Stimulated activated CD8-positive, alpha-beta memory T cell treated with anti-CD3 and anti-CD28 coated beads, Interleukin-7, amount 100 ng/mL, for 4 hours (primary cell): Measurements from ENCODE around the gene CUL5.
A peak's percentile ranks its signal among the peaks of the same experiment; 100 is the strongest.

Experiments
- DNase-seq, 2 donors: peaks; one replicate each; pipeline ENCODE4 v3.0.0-alpha.2; 2020; ENCODE audit warnings: low read depth in 2 of 2

CUL5 gene

DNA sequence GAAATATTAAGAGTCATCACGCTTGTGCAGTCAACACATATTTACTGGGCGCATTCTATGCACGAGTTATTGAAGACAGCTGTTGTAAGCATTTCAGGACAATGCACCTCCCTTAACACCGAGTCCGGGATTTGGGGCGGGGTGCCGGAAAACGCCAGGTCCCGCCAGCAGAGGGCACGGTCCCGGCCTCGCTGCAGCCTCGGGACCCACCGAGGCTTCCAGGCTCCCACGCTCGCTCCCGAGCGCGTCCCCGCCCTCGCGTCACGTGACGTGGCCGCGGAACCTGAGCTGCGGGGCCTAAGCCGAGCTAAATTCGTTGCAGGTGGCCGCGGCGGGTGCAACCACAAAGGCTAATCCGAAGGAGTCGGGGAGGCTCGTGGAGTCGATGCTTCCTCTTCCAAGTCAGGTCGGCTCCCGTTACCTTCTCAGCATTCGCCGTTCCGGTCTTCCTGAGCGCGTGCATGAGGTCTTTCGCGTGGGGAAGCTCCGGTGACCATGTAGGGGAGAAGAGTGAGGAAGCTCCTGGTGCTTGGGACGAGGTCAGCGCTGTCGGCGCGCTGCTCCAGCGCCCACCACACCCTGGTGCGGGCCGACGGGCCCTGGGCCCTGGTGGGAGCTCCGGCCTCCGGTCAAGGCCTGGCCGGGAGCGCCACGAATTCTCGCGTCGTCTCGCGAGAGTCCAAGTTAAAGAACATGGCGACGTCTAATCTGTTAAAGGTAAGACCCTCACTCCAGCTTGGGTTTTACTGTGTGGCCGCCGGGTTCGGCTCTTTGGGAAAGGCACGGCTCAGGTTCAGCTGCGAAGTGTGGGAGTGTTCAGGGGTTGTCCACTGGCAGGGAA is at the start of gene CUL5:
CUL5 (plus strand) TSS at position 243 of the 841 bp plus-strand sequence; CDS start at position 694, 451 bp downstream.
- peak; percentile 72 to 86 for DNase-seq

DNA sequence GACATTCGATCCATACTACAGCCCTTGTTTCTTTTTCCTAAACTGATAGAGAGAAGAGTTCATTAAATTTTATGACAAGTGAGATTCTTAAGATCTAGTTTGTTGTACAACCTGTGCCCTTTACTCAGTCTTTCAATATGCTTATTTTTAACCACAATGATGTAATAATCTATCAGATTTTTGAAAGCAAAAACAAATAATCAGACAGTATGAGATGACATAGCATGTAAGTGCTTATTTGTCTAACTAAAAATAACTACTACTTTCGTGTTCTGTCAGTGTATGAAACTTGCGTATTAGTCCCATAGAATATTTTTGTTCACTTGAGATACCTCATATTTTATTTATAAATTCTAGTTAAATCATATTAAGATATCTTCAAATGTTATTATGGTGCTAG is 47.2 kb upstream of the CUL5 start:
- no peak for DNase-seq

DNA sequence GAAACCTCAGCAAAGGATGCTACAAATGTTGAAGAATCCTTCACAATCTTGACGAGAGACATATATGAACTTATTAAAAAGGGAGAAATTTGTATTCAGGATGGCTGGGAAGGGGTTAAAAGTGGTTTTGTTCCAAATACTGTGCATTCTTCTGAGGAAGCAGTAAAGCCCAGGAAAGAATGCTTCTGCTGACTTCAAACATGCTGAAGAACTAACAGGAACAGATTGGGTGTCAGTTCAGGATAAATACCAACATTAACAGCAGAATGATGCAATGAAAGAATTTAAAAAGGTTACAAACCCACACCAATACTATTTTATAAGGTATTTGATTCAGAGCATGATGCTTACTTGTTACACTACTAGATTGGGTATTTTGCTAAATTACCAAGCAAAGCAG is 46.5 kb upstream of the CUL5 start:
- DNase-seq = no peak

DNA sequence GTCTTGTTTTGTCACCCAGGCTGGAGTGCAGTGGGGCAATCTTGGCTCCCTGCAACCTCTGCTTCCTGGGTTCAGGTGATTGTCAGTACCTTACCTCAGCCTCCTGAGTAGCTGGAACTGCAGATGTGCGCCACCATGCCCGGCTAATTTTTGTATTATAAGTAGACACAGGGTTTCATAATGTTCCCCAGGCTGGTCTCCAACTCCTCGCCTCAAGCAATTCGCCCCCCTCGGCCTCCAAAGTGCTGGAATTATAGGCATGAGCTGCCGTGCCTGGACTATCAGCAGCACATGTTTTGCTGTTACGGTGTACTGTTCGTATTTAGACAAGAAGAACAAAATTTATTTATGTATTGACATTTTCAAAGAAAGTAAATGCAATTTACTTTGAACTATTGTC is 45.6 kb upstream of the CUL5 start:
- DNase-seq = no peak

DNA sequence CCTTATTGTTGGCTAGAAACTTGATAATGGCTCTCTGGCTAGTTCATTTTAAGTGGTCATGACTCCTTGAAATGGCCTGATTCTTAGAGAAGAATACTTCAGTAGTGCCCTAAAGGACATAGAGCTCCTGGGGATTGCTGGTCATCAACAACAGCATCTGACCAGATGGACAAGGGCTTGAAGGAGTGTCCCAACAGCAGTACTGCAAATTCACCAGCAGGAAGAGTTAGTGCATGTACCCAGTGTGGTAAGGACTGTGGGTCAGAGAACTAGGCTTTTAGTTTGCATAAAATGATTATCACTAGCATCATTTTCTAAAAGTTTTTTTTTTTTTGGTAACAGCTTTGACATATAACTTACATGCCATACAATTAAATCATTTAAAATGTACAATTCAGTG is 39.5 kb upstream of the CUL5 start:
- no peak for DNase-seq

DNA sequence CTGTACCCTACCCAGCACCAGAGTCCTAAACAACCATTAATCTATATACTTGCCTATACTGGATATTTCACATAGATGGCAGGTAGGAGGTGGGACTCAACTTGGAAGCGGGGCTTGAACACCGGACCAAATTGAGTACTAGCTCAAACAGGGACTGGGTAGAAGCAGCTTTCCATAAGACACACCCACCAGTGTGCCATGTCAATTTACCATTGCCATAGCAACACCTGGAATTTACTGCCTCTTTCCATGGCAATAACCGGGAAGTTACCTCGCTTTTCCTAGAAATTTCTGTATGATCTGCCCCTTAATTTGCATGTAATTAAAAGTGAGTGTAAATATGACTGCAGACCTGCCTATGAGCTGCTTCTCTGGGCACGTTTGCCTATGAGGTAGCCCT is 38.6 kb upstream of the CUL5 start:
- no peak for DNase-seq

DNA sequence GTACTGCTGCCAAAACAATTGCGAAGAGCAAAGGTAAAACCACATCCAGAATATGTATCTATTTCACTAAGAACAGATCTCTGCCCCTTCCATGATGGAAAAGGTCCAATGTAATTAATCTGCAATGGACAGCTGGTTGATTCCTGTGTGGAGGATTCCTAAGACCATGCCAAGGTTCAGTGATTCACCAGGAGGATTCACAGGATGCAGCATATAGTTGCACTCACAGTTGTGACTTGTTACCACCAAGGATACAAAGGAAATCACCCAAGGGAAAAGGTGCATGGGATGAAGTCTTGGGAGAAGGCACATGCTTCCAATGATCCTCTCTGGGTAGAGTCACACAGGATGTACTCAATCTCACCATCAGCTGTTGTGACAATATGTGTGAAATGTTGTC is 35.1 kb upstream of the CUL5 start:
- no peak for DNase-seq

DNA sequence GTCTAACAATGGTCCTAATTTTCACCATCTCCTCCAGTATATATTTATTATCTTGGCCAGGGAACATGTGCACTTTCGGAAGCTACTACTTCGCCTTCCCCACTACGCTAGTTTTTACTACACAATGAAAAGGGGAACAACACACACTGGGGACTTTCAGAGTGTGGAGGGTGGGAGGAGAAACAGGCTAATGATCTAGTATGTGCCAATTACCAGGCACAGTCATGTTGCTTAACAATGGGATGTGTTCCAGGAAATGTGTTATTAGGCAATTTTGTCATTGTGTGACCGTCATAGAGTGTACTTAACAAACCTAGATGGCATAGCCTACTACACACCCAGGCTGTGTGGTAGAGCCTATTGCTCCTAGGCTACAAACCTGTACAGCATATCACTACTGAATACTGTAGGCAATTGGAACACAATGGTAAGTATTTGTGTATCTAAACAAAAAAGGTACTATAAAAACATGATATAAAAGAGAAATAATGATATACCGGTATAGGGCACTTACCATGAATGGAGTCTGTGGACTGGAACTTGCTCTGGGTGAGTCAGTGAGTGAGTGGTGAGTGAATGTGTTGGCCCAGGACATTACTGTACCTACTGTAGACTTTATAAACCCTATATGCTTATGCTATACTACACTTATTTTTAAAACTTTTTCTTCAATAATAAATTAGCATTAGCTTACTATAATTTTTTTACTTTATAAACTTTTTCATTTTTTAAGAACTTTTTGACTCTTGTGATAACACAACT is 20.1 kb upstream of the CUL5 start:
- DNase-seq = no peak

DNA sequence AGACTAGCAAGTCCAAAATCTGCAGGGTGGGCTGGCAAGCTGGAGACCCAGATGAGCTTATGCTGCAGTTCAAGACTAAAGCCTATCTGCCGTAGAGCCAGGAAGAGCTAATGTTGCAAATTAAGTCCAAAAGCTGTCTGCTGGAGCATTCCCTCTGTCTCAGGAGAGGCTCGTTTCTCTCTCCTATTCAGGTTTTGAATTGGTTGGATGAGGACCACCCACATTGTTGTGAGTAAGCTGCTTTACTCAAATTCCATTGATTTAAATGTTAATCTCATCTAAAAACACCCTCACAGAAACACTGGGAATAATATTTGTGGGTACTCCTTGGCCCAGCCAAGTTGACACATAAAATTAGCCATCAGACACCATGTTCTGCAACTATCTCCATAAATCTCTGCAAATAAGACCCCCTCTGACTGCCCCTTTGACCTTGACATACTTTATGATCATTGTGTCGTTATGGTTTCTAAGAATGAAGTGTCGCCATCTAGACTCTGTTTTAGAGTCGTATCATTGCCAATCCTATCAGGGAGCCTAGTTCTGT is 16.8 kb upstream of the CUL5 start:
- DNase-seq = no peak

DNA sequence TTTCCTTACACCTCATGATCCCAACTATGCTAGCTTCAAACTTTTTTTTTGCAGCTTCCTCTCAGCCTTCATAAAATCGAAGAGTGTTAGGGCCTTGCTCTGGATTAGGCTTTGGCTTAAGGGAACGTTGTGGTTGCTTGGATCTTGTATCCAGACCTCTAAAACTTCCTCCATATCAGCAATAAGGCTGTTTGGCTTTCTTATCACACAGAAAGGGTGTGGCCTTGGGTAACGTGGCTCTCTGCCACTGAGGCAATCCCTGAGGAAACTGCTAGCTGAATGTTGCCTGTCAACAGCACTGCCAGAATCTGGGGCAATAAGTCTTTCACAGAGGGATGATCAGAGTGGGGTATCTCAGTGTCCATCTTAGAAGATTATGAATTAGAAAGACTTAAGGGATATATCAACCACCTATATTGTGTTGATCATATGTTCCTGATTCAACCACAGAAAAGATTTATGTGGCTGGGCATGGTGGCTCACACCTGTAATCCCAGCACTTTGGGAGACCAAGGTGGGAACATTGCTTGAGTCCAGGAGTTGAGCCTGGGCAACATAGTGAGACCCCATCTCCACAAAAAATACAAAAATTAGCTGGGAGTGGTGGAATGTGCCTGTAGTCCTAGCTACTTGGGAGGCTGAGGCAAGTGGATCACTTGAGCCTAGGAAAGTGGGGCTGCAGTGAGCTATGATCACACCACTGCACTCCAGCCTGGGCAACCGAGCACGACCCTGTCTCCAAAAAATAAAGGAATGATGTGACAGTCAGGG is 12.5 kb upstream of the CUL5 start:
- no peak for DNase-seq

DNA sequence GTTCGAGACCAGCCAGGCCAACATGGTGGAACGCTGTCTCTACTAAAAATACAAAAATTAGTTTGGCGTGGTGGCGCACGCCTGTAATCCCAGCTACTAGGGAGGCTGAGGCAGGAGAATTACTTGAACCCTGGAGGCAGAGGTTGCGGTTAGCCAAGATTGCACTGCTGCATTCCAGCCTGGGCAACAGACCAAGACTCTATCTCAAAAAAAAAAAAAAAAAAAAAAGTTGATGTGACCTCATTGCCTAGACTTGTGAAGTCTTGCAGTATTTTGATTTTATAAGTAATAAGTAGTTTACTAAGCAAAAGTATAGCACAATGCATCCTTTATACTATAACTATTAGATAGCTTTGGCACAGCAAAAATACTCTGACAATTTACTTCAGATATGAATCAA is 9.9 kb upstream of the CUL5 start:
- no peak for DNase-seq

DNA sequence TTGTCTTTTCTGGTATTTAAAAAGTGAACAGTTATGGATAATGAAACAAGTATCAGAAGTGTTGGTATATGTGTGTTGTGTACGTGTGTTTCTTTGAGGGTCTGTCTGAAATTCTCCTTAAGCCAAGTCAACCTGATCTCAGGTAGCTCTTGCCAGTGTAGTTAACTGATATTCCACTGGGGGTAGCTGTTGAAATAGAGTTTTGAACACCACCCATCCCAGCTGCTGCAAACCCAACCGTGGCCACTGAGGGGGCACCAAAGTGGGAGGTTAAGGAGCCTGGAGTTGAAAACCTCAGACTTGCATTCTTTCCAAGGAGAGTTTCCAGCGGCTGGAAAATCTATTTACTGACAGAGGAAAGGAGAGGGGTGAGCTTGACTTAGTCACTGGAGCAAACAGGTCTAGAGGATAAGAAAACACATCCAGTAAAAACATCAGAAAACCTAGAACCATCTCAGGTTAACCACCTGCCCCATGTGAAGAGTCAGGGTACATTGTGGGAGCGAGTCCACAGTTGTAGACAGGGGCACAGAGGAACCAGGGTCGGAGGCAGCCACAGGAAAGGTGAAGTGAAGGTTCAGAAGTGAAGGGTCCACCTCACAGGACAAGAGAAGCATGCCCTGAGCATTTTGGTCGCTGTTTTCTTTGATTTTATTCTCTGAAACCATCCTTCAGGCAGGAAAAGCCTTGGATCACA is 8.8 kb upstream of the CUL5 start:
- no peak for DNase-seq

DNA sequence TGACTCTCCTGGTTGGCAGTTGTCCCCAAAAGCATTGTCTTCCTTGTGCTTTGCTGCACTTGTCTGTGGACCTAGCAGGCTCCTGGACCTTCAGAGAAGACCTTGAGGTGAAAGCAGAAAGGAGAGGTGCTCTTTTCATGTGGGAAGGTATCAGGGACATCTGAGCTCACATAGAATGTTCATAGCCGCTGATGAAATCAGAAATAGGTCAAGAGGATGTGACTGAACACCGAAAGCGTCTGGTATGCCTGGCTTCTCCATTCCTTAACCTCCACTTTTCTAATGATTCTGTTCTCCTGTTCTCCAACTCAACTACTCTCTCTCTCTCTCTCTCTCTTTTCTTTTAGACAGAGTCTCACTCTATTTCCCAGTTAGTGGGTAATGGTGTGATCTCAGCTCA is 6.2 kb upstream of the CUL5 start:
- no peak for DNase-seq

DNA sequence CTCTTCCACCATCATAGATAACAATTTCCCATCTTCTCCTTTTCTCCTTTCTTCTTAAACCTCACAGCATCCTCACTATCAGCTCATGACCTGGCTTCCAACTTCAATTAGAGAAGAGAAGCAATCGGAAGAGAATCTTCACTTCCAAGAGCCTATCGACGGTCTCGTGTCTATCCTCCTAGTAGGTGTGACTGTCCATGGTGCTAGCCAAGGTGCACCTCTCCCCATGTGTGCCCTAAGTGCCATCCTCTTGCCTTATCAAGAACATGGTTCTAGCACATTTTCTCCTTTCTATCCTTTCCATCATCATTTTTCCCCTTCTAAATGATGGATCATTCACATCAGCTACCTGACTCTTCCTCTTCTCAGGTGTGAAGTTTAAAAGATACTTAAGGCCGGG is 5.1 kb upstream of the CUL5 start:
- no peak for DNase-seq

DNA sequence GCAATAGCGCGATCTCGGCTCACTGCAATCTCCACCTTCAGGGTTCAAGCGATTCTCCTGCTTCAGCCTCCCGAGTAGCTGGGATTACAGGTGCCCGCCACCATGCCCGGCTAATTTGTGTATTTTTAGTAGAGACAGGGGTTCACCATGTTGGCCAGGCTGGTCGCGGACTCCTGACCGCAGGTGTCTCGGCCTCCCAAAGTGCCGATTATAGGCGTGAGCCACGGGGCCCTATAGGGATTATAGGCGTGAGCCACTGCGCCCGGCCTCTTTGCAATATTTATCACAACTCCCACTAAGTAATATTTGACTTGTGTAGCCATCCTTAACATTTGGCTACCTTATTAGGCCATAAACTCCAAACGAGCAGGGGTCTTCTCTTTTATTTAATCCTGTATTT is 879 bp upstream of the CUL5 start:
- no peak for DNase-seq

DNA sequence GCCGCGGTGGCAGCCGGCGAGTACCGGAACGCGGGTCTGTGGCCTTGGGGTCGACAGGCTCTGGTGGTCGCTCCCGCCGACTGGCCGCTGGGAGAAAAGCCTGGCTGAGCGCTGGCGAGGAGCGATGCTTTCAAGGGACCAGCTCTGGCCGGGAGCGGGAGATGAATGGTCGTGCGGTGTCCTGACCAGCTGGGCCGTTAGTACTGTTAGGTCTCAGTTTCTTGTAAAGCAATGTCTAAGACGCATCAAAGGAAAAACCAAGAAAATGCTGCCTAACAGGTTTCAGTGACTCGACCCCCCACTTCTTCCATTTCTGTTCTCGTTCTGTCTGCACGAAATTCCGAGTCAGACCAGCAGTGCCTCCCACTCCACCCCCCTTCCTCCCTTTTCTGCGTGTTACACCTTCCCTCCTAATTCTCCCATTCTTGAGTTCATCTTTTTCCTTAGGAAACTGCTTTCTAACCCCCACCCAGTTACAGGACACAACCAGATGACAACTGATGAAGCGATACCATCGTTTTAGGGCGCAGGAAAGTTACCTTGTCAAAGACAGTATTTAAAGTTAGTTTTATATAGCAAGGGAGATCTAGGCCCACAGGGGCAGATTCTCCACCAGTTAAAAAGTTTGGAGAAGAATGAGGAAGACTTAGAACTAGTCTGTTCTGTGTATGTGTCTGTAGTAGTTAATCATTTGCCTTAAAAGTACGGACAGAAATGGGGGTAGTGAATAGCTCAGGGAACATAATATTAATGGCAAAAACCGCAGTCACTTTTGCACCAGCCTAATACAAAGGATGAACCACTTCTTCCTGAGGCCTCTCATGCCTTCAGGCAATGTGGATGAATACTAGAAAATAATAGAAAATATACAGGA is 1.0 kb downstream of the CUL5 start:
- no peak for DNase-seq

DNA sequence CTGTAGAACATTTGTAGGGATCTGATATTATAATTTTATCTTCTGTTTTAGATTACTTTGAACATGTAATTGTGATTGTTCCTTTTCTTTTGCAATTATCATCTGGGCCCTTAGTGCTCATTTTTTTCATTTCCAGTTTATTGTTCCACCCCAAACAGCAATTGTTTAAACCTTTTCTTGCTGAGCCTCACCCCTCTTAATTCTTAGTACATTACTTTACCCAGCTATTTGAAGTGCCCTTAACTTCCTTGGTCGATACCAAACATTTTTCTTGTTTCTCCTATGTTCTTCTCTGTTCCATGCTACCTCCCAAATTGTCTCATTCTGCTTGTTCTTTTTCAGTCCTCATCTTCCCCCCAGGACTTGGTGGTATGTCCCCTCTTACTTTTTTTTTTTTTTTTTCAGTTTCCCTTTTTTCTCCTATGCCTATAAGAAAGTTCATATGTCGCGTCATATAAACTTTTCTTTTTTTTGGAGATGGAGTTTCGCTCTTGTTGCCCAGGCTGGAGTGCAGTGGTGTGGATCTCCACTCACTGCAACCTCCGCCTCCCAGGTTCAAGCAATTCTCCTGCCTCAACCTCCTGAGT is 3.5 kb downstream of the CUL5 start:
- no peak for DNase-seq

DNA sequence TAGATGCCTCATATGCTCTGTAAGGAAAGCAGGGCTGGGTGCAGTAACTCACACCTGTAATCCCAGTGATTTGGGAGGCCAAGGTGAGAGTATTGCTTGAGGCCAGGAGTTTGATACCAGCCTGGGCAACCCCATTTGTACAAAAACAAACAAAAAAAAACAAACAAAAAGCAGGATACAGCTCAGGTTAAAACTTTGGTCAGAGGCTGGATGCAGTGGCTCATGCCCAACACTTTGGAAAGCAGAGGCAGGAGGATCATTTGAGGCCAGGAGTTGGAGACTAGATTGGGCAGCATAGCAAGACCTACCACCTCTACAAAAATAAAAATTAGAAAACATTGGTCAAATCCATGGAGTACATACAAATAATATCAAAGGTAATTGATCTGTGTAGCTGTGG is 7.9 kb downstream of the CUL5 start:
- no peak for DNase-seq

DNA sequence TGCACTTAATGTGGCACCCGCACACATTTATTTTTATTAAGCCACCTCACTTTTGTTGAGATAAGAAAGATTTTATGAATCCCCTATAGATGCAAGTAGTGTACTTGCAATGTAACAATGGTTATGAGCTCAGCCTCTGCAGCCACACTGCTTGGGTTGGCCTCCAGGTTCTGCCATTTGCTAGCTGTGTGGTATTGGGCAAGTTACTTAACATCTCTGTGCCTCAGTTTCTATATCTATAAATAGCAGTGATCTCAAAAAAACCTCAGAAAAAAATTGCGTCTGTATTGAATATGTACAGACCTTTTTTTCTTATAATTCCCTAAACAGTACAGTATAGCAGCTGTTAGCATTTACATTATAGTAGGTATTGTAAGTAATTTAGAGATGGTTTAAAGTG is 10.0 kb downstream of the CUL5 start:
- DNase-seq = no peak

DNA sequence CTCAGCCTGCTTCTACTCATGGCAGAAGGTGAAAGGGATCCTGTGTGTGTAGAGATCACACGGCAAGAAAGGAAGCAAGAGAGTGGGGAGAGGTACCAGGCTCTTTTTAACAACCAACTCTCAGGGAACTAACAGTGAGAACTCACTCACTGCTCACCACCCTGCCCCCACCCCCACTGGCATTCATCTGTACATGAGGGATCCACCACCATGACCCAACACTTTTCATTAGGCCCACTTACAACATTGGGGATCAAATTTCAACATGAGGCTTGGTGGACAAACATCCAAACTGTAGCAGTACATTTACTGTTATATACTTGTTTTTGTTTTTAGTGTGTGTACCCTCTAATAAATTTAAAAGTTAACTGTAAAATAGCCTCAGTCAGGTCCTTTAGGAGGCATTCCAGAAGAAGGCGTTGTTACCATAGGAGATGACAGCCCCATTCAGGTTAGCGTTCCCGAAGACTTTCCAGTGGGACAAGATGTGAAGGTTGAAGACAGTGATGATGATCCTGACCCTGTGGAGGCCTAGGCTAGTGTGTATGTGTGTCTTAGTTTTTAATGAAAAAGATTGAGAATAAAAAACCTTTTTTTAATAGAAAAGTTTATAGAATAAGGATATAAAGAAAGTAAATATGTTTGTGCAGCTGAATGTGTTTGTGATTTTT is 11.3 kb downstream of the CUL5 start:
- DNase-seq = no peak
